ENCODE data around the gene SBF2.

GRCh38 chr11:9973921-9974320 lies 320.1 kb downstream of the SBF2 start:
- TF ChIP-seq ZFP37 (CRISPR knock-in tag; IDR thresholded peaks at IDR 0.05; ENCODE audit: borderline replicate concordance) (no peak), SMC3 (IDR thresholded peaks at IDR 0.05; ENCODE audit: low read length) (no peak), TAF15 (IDR thresholded peaks at IDR 0.05; ENCODE audit: low read depth, low read length, poor library complexity, severe bottlenecking) (no peak)
